Measurements from ENCODE around the gene PLXDC2.
"Not testable (repeated sequence)": the region's sequence is repeated elsewhere in the genome, so short reads cannot be mapped to it uniquely, and the experiment has no call there.

Gene PLXDC2

DNA sequence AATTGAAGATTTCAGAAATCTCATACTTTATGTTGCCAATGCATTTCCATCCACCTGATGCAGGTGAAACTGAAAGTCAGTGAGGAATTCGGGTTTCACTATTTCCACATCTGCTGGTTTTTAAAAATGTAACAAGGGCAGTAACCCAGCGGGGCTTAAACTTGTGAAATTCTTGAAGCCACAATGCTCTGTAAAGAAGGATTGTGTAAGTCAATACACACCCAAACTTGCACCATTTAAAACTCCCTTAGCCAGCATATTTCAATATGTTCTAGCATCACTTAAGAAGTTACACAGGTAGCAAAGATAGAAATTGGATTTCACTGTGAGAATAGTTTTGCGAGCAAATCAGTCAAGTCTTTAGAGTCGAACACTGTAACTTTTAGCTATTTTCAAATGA lies 386.1 kb downstream of the PLXDC2 start:
- ChIA-PET CTCF (no interaction called here), POLR2A (no interaction called here)
- no peaks in the 10 kb centered on the region for H3K36me3 ChIP-seq (ENCODE audit: control insufficient read depth in 2 of 2, insufficient read depth in 1 of 2, low read length in 2 of 2)
- H3K4me1 ChIP-seq (ENCODE audit: control insufficient read depth, insufficient read depth, low read length): no peaks in the 10 kb centered on the region
- no peak overlapping the region for H3K4me3 ChIP-seq (ENCODE audit: low read depth, low read length)
- no peaks in the 10 kb centered on the region for H3K9me3 ChIP-seq (ENCODE audit: control insufficient read depth, insufficient read depth, low read depth, low read length)
- no peak for TF ChIP-seq ZNF292 (tag by site-specific recombination; IDR thresholded peaks at IDR 0.05; ENCODE audit: borderline replicate concordance, low read depth)
- no peak overlapping the region for H3K27ac ChIP-seq (ENCODE audit: extremely low read depth, low read depth, low read length)

DNA sequence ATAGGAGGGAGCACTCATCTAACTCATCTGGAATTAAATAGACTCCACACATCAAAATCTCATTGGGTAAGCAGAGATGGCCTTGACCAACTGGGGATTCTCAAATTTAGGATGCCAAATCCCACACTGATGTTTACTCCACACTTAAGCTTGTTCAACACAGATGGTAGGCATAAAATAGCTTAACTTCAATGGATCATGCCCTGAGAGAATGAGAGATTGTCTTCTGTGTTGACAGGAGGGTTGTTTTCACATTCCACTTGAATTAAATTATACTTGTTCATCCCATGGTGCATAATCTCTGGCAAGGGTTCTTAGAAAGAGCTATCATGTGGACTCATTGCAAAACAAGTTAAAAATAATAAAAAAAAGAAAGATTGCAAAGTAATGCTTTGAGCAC lies 391.4 kb downstream of the PLXDC2 start:
- no peak for TF ChIP-seq PBX3 (CRISPR knock-in tag; IDR thresholded peaks at IDR 0.05)
- TF ChIP-seq ZSCAN23 (tag by site-specific recombination; IDR thresholded peaks at IDR 0.05): no peak
- ChIA-PET POLR2A (no interaction called here), CTCF (no interaction called here)
- no peak overlapping the region for H3K4me3 ChIP-seq (ENCODE audit: low read depth, low read length)
- no peaks in the 10 kb centered on the region for H3K9me3 ChIP-seq (ENCODE audit: control insufficient read depth, insufficient read depth, low read depth, low read length)
- no peaks in the 10 kb centered on the region for H3K4me1 ChIP-seq (ENCODE audit: control insufficient read depth, insufficient read depth, low read length)
- H3K27ac ChIP-seq (ENCODE audit: extremely low read depth, low read depth, low read length): no peak overlapping the region
- no peaks in the 10 kb centered on the region for H3K36me3 ChIP-seq (ENCODE audit: control insufficient read depth in 2 of 2, insufficient read depth in 1 of 2, low read length in 2 of 2)

GRCh38 chr10:20209098-20209497 lies 392.9 kb downstream of the PLXDC2 start:
- POLR2A ChIA-PET; H3K36me3 ChIP-seq (ENCODE audit: control insufficient read depth in 2 of 2, insufficient read depth in 1 of 2, low read length in 2 of 2); H3K9me3 ChIP-seq (ENCODE audit: control insufficient read depth, insufficient read depth, low read depth, low read length); H3K4me1 ChIP-seq (ENCODE audit: control insufficient read depth, insufficient read depth, low read length); H3K27ac ChIP-seq (ENCODE audit: extremely low read depth, low read depth, low read length); H3K4me3 ChIP-seq (ENCODE audit: low read depth, low read length): not testable (repeated sequence)
- CTCF ChIA-PET: interaction anchor here (0.6 to 0.7 kb wide), 2 partner anchors 1062 to 1415 kb away, joined by 3 to 4 read pairs; no protein-coding TSS in a partner anchor

DNA sequence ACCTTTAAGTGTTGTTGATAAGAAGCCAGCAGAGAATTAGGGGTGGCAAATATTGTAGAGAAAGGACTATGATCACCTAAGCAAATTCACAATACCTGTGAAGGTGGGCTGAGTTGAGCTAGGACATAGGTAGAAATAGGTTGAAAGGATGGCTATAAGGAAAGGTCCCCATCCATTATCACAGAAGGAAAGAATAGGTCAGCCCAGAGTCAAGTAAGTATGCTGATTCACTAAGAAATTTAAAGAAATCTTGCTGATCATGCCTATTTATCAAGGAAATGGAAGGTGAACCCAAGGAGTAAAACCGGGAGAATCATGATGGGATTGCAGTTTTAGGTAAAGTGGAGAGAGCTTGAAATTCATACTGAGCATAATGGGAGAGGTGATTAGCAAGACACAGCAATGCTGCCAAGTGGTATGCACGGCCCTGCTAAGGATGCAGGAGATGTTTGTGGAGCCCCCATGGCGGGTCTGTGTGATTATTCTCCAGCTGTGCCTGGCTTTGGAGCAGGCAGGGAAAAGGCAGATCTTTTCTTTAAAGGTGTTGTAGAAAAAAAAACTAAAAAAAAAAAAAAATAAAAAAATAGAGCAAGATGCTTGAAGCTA lies 399.4 kb downstream of the PLXDC2 start:
- Histone ChIP-seq H3K4me3 (ENCODE audit: low read depth, low read length) (no peak overlapping the region), H3K4me1 (ENCODE audit: control insufficient read depth, insufficient read depth, low read length) (no peaks in the 10 kb centered on the region), H3K36me3 (ENCODE audit: control insufficient read depth in 2 of 2, insufficient read depth in 1 of 2, low read length in 2 of 2) (no peaks in the 10 kb centered on the region), H3K9me3 (ENCODE audit: control insufficient read depth, insufficient read depth, low read depth, low read length) (no peaks in the 10 kb centered on the region), H3K27ac (ENCODE audit: extremely low read depth, low read depth, low read length) (no peak overlapping the region)
- ChIA-PET CTCF (no interaction called here), POLR2A (no interaction called here)
- TF ChIP-seq ZNF214 (tag by site-specific recombination; IDR thresholded peaks at IDR 0.05; ENCODE audit: borderline replicate concordance): no peak
- no peak for TF ChIP-seq ZNF747 (tag by site-specific recombination; IDR thresholded peaks at IDR 0.05)
- TF ChIP-seq, protein P1, sequence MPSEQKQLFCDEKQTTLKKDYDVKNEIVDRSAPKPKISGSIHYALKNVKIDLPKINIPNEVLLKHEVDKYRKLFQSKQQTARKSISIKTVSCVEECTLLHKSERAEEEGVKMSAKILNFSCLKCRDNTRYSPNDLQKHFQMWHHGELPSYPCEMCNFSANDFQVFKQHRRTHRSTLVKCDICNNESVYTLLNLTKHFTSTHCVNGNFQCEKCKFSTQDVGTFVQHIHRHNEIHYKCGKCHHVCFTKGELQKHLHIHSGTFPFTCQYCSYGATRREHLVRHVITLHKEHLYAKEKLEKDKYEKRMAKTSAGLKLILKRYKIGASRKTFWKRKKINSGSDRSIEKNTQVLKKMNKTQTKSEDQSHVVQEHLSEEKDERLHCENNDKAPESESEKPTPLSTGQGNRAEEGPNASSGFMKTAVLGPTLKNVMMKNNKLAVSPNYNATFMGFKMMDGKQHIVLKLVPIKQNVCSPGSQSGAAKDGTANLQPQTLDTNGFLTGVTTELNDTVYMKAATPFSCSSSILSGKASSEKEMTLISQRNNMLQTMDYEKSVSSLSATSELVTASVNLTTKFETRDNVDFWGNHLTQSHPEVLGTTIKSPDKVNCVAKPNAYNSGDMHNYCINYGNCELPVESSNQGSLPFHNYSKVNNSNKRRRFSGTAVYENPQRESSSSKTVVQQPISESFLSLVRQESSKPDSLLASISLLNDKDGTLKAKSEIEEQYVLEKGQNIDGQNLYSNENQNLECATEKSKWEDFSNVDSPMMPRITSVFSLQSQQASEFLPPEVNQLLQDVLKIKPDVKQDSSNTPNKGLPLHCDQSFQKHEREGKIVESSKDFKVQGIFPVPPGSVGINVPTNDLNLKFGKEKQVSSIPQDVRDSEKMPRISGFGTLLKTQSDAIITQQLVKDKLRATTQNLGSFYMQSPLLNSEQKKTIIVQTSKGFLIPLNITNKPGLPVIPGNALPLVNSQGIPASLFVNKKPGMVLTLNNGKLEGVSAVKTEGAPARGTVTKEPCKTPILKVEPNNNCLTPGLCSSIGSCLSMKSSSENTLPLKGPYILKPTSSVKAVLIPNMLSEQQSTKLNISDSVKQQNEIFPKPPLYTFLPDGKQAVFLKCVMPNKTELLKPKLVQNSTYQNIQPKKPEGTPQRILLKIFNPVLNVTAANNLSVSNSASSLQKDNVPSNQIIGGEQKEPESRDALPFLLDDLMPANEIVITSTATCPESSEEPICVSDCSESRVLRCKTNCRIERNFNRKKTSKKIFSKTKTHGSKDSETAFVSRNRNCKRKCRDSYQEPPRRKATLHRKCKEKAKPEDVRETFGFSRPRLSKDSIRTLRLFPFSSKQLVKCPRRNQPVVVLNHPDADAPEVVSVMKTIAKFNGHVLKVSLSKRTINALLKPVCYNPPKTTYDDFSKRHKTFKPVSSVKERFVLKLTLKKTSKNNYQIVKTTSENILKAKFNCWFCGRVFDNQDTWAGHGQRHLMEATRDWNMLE (tag by site-specific recombination; conservative IDR thresholded peaks at IDR 0.05; ENCODE audit: low read depth): no peak
- TF ChIP-seq ZNF169 (tag by site-specific recombination; IDR thresholded peaks at IDR 0.05): no peak
- TF ChIP-seq ZNF146 (tag by site-specific recombination; IDR thresholded peaks at IDR 0.05): no peak
- no peak for TF ChIP-seq ZNF157 (tag by site-specific recombination; IDR thresholded peaks at IDR 0.05)
- TF ChIP-seq GLIS2 (tag by site-specific recombination; IDR thresholded peaks at IDR 0.05): no peak
- no peak for TF ChIP-seq ZNF23 (tag by site-specific recombination; IDR thresholded peaks at IDR 0.05; ENCODE audit: borderline replicate concordance)
- no peak for TF ChIP-seq ZNF138 (tag by site-specific recombination; IDR thresholded peaks at IDR 0.05; ENCODE audit: borderline replicate concordance)
- TF ChIP-seq SETDB1 (IDR thresholded peaks at IDR 0.05; ENCODE audit: insufficient read length, low read length): no peak
- no peak for TF ChIP-seq HIC1 (tag by site-specific recombination; IDR thresholded peaks at IDR 0.05)
- TF ChIP-seq ZNF211 (tag by site-specific recombination; IDR thresholded peaks at IDR 0.05; ENCODE audit: low read depth): no peak
- TF ChIP-seq ZNF416 (tag by site-specific recombination; IDR thresholded peaks at IDR 0.05): no peak
- no peak for TF ChIP-seq ZNF324 (tag by site-specific recombination; IDR thresholded peaks at IDR 0.05)
- TF ChIP-seq ZNF621 (tag by site-specific recombination; IDR thresholded peaks at IDR 0.05): no peak
- TF ChIP-seq ZNF707 (tag by site-specific recombination; IDR thresholded peaks at IDR 0.05): no peak
- TF ChIP-seq ZNF341 (tag by site-specific recombination; IDR thresholded peaks at IDR 0.05; ENCODE audit: low read depth): no peak
- no peak for TF ChIP-seq ZNF792 (tag by site-specific recombination; IDR thresholded peaks at IDR 0.05)
